ENCODE measurements around the gene AEBP1. TPM values are rescaled to one million over a fixed set of nuclear protein-coding genes. Genes with fewer than 3 reads are reported as not detected.

Gene AEBP1
- total RNA-seq, 4 donors from 2014 or later = 38.9 to 151 (median 57.6) TPM

DNA sequence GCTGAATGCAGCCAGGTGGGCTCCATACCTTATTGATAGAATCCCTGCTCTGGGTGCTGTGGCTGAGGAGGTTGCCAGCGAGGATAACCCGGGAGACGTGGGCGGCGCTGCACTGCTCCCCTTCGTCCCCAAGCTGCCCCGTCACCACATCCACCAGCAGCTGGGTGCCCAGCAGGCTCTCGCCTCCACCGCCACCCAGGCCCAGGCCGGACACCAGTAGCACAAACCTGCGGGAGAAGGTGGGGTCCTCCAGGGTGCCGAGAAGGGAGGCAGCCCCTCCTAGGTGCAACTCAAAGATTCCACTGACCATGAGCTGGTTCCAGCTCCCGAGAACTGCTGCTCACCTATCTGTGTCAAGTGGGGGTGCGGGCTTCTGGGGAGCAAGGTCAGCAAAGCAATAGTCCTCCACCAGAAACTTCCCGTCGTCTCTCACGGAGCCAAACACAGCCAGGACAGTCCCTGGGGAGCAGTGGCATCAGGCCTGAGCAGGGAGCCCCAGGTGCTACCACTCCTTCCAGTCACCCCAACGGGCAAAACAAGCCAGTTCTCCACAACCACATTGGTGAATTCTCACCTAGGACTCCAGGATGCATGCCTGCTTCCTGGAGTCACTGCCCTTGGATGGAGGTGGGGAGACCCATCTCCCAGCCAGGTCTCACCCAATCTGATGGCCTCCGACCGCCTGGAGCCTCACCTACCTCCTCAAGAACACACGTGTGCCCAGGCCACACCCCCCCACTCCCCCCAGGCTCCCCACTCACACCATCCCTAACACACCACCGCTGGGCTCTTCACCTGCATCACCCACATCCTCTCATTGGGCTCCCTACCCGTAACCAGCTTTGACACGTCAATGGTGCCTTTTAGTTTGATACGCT, 12.9 kb downstream of the AEBP1 start:
- DNase-seq = no peak
- Histone ChIP-seq H3K27ac (no peak overlapping the region), H3K36me3 (peaks cover 9 to 21% of the 10 kb centered on the region in 2 donors), H3K4me1 (no peaks in the 10 kb centered on the region), H3K4me3 (replicated peaks in 1 of 3) (no peak overlapping the region), H3K27me3 (no peaks in the 10 kb centered on the region), H3K9me3 (no peaks in the 10 kb centered on the region)
- intact Hi-C loops (cut with DNase I) = loop anchor here (5.0 kb wide), 1 partner anchor 40 kb away; no protein-coding TSS in a partner anchor
- WGBS, 2 donors = 86 to 94% methylated on average over 12 to 15 of the region's 25 CpGs
- TF ChIP-seq POLR2A (IDR thresholded peaks at IDR 0.05) = no peak

DNA sequence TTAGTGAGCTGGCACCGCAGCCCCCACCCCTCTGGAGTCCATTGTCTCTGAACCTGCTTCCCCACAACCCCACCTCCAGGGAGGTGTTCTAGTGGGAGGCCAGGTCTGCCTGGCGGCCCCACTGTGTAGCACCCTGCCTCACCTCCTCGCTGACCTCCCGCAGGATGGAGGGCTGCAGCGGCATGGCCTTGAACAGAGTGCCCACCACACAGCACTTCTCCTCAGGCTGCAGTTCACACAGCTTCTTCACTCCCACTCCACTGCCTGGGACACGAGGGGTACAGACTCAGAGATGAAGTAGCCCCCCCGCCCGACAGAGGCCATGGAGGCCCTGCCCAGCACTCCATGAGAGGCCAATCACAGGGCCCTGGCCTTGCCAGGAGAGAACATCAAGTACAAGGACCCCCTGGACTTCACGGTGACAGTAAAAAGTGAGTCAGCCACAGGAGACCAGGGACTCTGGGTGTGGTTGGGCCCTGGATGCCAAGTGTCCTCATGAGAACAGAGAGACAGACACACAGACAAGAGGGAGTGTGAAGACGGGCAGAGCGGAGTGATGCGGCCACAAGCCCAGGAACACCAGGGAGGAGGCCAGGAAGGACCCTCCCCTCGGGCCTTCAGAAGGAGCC, 13.8 kb downstream of the AEBP1 start:
- no peak for DNase-seq
- WGBS, 2 donors = 89 to 94% methylated on average over 11 to 12 of the region's 13 CpGs

GRCh38 chr7:44119829-44120380, 15.8 kb downstream of the AEBP1 start:
- WGBS, 2 donors = 93 to 98% methylated on average over 8 of the region's 8 CpGs
- Histone ChIP-seq H3K9me3 (no peaks in the 10 kb centered on the region), H3K27me3 (no peaks in the 10 kb centered on the region), H3K4me3 (replicated peaks in 1 of 3) (no peak overlapping the region), H3K36me3 (peaks cover 9 to 14% of the 10 kb centered on the region in 2 donors), H3K27ac (no peak overlapping the region), H3K4me1 (peaks cover 6 to 9% of the 10 kb centered on the region in 2 donors)
- intact Hi-C loops (cut with DNase I) = loop anchor here (5.0 to 10.0 kb wide), 2 partner anchors 43 to 85 kb away; partner anchors contain the start of gene YKT6
- no peak for DNase-seq
- no peak for TF ChIP-seq CTCF (IDR thresholded peaks at IDR 0.05)
- no peak for TF ChIP-seq POLR2A (IDR thresholded peaks at IDR 0.05)

More for the DNA sequence above, 13.8 kb downstream of the AEBP1 start:
- H3K9me3 ChIP-seq = no peaks in the 10 kb centered on the region
- TF ChIP-seq CTCF (IDR thresholded peaks at IDR 0.05) = no peak
- TF ChIP-seq POLR2A (IDR thresholded peaks at IDR 0.05) = no peak
- no peaks in the 10 kb centered on the region for H3K27me3 ChIP-seq
- peaks cover 6 to 9% of the 10 kb centered on the region in 2 donors for H3K4me1 ChIP-seq
- intact Hi-C loops (cut with DNase I) = loop anchor here (5.0 kb wide), 1 partner anchor 41 kb away; no protein-coding TSS in a partner anchor
- H3K4me3 ChIP-seq (replicated peaks in 1 of 3) = no peak overlapping the region
- peaks cover 9 to 21% of the 10 kb centered on the region in 2 donors for H3K36me3 ChIP-seq
- no peak overlapping the region for H3K27ac ChIP-seq

- intact Hi-C loops (cut with DNase I) = loop anchor here (10.0 kb wide), 1 partner anchor 84 kb away; the partner anchor contains the start of gene YKT6
- H3K4me1 ChIP-seq = peaks cover 6 to 9% of the 10 kb centered on the region in 2 donors
- H3K4me3 ChIP-seq (replicated peaks in 1 of 3) = no peak overlapping the region
- peaks cover 9 to 14% of the 10 kb centered on the region in 2 donors for H3K36me3 ChIP-seq
- DNase-seq = no peak
- no peak overlapping the region for H3K27ac ChIP-seq
- no peak for TF ChIP-seq POLR2A (IDR thresholded peaks at IDR 0.05)
- no peak for TF ChIP-seq CTCF (IDR thresholded peaks at IDR 0.05)
- H3K9me3 ChIP-seq = no peaks in the 10 kb centered on the region
- WGBS, 2 donors = 88 to 90% methylated on average over 6 of the region's 6 CpGs
- no peaks in the 10 kb centered on the region for H3K27me3 ChIP-seq
Observed at GRCh38 chr7:44120395-44120794, 16.2 kb downstream of the AEBP1 start.

GRCh38 chr7:44121761-44122420, 17.7 kb downstream of the AEBP1 start:
- no peak overlapping the region for H3K4me3 ChIP-seq (replicated peaks in 1 of 3)
- no peak for DNase-seq
- WGBS, 2 donors = 93 to 97% methylated on average over 12 of the region's 12 CpGs
- TF ChIP-seq POLR2A (IDR thresholded peaks at IDR 0.05) (no peak), CTCF (IDR thresholded peaks at IDR 0.05) (no peak)
- H3K36me3 ChIP-seq = peaks cover 9 to 14% of the 10 kb centered on the region in 2 donors
- H3K9me3 ChIP-seq = no peaks in the 10 kb centered on the region
- peaks cover 6 to 9% of the 10 kb centered on the region in 2 donors for H3K4me1 ChIP-seq
- no peaks in the 10 kb centered on the region for H3K27me3 ChIP-seq
- intact Hi-C loops (cut with DNase I) = loop anchor here (10.0 kb wide), 1 partner anchor 83 kb away; the partner anchor contains the start of gene YKT6
- H3K27ac ChIP-seq = no peak overlapping the region
